Measurements from ENCODE around the gene HLA-DMA. TPM values are rescaled to one million over a fixed set of nuclear protein-coding genes. Genes with fewer than 3 reads are reported as not detected.

HLA-DMA gene
- total and polyA plus RNA-seq, 2 of the 13 experiments (the other 11 are each of a cell fraction or from before 2014, with no cell fraction given) = 0.70 to 0.71 TPM

DNA sequence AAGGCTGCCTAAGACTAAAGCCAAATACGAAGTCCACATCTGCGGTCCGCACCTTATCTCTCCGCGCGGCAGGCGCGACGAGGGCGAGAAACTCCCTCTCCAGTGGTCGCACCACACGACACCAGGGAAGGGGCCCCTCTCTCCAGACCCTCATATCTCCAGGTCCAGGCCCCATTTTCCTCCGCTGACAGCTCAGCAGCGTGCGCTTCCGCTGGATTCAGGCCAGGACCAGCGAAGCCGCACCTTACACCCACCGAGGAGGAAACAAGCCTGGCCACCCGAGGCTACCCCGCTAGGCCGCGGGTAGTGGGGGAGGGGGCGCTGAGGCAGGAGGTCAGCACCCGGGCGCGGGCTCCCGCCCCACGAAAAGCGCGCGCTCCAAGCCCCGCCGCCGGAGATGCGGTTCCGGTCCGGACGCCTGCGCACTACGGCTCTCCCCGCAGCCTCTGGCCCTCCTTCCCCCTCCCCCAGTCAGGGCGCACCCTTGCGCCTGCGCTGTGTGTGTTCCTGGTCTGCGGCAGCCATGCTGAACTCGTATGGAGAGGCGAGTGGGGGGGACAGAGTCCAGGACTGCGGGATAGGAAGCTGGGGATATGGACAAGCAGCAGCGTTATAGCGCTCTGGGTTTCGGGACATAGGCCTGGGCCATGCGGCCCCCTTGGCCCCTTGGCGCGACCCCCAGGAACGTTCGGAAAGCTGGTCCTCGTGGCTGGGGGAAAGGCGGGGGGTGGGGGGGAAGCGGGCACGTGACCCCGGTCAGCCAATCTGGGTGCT is 15.4 kb upstream of the HLA-DMA start, which contains the start of gene BRD2 (continued):
- TF ChIP-seq XBP1 (CRISPR knock-in tag; IDR thresholded peaks at IDR 0.05) (0 out of 2 replicates have a peak, but pooled peaks have one; percentile 57), HNF4G (IDR thresholded peaks at IDR 0.05; ENCODE audit: borderline replicate concordance, low read depth, low read length) (peak; percentile 37), HNF4G (CRISPR knock-in tag; IDR thresholded peaks at IDR 0.05; ENCODE audit: borderline replicate concordance, low read depth) (peak; percentile 79), MAFG (CRISPR knock-in tag; IDR thresholded peaks at IDR 0.05) (no peak), ZSCAN30 (CRISPR knock-in tag; IDR thresholded peaks at IDR 0.05) (peak; percentile 93; the same call in 1 of the 2 replicates), PITX1 (CRISPR knock-in tag; IDR thresholded peaks at IDR 0.05) (peak; percentile 77), KDM5A (IDR thresholded peaks at IDR 0.05; ENCODE audit: borderline replicate concordance, low read length) (no peak; the same call in 1 of the 2 replicates), ZBTB20 (CRISPR knock-in tag; IDR thresholded peaks at IDR 0.05; ENCODE audit: borderline replicate concordance, low read depth) (peak; percentile 82), FOXA3 (CRISPR knock-in tag; IDR thresholded peaks at IDR 0.05) (no peak; the same call in 1 of the 2 replicates), DMAP1 (CRISPR knock-in tag; IDR thresholded peaks at IDR 0.05) (peak; percentile 99), PHF21A (CRISPR knock-in tag; IDR thresholded peaks at IDR 0.05) (peak; percentile 92), SUZ12 (IDR thresholded peaks at IDR 0.05; ENCODE audit: low read depth, low read length) (no peak), NRL (CRISPR knock-in tag; IDR thresholded peaks at IDR 0.05; ENCODE audit: borderline replicate concordance) (peak; percentile 99), EP300 (IDR thresholded peaks at IDR 0.05; ENCODE audit: low read depth in 2 of 2, low read length in 2 of 2) (no peak), EP300 (CRISPR knock-in tag; IDR thresholded peaks at IDR 0.05; ENCODE audit: borderline replicate concordance) (0 out of 2 replicates have a peak, but pooled peaks have one; percentile 50), RBM39 (IDR thresholded peaks at IDR 0.05; ENCODE audit: low read depth, low read length, poor library complexity, severe bottlenecking) (peak; percentile 94), ZZZ3 (CRISPR knock-in tag; IDR thresholded peaks at IDR 0.05; ENCODE audit: borderline replicate concordance) (peak; percentile 94), ZNF225 (CRISPR knock-in tag; IDR thresholded peaks at IDR 0.05) (peak; percentile 97)
- TF ChIP-seq, protein P1, sequence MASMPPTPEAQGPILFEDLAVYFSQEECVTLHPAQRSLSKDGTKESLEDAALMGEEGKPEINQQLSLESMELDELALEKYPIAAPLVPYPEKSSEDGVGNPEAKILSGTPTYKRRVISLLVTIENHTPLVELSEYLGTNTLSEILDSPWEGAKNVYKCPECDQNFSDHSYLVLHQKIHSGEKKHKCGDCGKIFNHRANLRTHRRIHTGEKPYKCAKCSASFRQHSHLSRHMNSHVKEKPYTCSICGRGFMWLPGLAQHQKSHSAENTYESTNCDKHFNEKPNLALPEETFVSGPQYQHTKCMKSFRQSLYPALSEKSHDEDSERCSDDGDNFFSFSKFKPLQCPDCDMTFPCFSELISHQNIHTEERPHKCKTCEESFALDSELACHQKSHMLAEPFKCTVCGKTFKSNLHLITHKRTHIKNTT (CRISPR knock-in tag; IDR thresholded peaks at IDR 0.05) = no peak; the same call in 1 of the 2 replicates
- TF ChIP-seq, protein P2, sequence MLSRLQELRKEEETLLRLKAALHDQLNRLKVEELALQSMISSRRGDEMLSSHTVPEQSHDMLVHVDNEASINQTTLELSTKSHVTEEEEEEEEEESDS (CRISPR knock-in tag; IDR thresholded peaks at IDR 0.05; ENCODE audit: borderline replicate concordance) = peak; percentile 91
- TF ChIP-seq, protein P3, sequence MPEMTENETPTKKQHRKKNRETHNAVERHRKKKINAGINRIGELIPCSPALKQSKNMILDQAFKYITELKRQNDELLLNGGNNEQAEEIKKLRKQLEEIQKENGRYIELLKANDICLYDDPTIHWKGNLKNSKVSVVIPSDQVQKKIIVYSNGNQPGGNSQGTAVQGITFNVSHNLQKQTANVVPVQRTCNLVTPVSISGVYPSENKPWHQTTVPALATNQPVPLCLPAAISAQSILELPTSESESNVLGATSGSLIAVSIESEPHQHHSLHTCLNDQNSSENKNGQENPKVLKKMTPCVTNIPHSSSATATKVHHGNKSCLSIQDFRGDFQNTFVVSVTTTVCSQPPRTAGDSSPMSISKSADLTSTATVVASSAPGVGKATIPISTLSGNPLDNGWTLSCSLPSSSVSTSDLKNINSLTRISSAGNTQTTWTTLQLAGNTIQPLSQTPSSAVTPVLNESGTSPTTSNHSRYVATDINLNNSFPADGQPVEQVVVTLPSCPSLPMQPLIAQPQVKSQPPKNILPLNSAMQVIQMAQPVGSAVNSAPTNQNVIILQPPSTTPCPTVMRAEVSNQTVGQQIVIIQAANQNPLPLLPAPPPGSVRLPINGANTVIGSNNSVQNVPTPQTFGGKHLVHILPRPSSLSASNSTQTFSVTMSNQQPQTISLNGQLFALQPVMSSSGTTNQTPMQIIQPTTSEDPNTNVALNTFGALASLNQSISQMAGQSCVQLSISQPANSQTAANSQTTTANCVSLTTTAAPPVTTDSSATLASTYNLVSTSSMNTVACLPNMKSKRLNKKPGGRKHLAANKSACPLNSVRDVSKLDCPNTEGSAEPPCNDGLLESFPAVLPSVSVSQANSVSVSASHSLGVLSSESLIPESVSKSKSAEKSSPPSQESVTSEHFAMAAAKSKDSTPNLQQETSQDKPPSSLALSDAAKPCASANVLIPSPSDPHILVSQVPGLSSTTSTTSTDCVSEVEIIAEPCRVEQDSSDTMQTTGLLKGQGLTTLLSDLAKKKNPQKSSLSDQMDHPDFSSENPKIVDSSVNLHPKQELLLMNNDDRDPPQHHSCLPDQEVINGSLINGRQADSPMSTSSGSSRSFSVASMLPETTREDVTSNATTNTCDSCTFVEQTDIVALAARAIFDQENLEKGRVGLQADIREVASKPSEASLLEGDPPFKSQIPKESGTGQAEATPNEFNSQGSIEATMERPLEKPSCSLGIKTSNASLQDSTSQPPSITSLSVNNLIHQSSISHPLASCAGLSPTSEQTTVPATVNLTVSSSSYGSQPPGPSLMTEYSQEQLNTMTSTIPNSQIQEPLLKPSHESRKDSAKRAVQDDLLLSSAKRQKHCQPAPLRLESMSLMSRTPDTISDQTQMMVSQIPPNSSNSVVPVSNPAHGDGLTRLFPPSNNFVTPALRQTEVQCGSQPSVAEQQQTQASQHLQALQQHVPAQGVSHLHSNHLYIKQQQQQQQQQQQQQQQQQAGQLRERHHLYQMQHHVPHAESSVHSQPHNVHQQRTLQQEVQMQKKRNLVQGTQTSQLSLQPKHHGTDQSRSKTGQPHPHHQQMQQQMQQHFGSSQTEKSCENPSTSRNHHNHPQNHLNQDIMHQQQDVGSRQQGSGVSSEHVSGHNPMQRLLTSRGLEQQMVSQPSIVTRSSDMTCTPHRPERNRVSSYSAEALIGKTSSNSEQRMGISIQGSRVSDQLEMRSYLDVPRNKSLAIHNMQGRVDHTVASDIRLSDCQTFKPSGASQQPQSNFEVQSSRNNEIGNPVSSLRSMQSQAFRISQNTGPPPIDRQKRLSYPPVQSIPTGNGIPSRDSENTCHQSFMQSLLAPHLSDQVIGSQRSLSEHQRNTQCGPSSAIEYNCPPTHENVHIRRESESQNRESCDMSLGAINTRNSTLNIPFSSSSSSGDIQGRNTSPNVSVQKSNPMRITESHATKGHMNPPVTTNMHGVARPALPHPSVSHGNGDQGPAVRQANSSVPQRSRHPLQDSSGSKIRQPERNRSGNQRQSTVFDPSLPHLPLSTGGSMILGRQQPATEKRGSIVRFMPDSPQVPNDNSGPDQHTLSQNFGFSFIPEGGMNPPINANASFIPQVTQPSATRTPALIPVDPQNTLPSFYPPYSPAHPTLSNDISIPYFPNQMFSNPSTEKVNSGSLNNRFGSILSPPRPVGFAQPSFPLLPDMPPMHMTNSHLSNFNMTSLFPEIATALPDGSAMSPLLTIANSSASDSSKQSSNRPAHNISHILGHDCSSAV (CRISPR knock-in tag; IDR thresholded peaks at IDR 0.05; ENCODE audit: borderline replicate concordance) = 0 out of 2 replicates have a peak, but pooled peaks have one; percentile 64
